HG02840 (cell line): ENCODE results near the gene POLRMT.
"Not testable (repeated sequence)": the region's sequence is repeated elsewhere in the genome, so short reads cannot be mapped to it uniquely, and the experiment has no call there.

Experiments
- ATAC-seq: cut with Tn5 transposase; IDR thresholded peaks from one replicate; pipeline ENCODE4 v1.9.1; 2021; ENCODE audit warnings: mild to moderate bottlenecking, moderate library complexity, moderate number of reproducible peaks; ENCODE audit not compliant: unreplicated experiment, low FRiP score

Gene POLRMT

GRCh38 chr19:597406-598315, 35.7 kb downstream of the POLRMT start:
- ATAC-seq, result no peak

GRCh38 chr19:596263-596655, 37.1 kb downstream of the POLRMT start:
- ATAC-seq, result no peak

- ATAC-seq, result no peak
These were observed 37.7 kb downstream of the POLRMT start for GRCh38 chr19:595326-596262.

GRCh38 chr19:594265-594870, 39.0 kb downstream of the POLRMT start:
- ATAC-seq, result no peak

GRCh38 chr19:593505-593904, 39.8 kb downstream of the POLRMT start:
- ATAC-seq, result no peak

- ATAC-seq, result no peak
These were observed 40.3 kb downstream of the POLRMT start for GRCh38 chr19:593055-593454.

- ATAC-seq, result no peak
These were observed 41.2 kb downstream of the POLRMT start for GRCh38 chr19:592101-592500.

GRCh38 chr19:591099-591958, 42.0 kb downstream of the POLRMT start:
- no peak for ATAC-seq

GRCh38 chr19:590750-591098, 42.6 kb downstream of the POLRMT start:
- ATAC-seq, result no peak

GRCh38 chr19:590396-590745, 43.0 kb downstream of the POLRMT start:
- no peak for ATAC-seq

GRCh38 chr19:589693-590395, 43.5 kb downstream of the POLRMT start, which contains the start of gene HCN2:
HCN2 (plus strand) TSS chr19:589881; CDS start chr19:589946, 65 bp downstream.
- no peak for ATAC-seq

GRCh38 chr19:588741-589692, 44.3 kb downstream of the POLRMT start:
- ATAC-seq, result no peak

- no peak for ATAC-seq
These were observed 45.1 kb downstream of the POLRMT start for GRCh38 chr19:588093-588740.

GRCh38 chr19:585551-586110, 47.7 kb downstream of the POLRMT start:
- ATAC-seq, result no peak

- not testable (repeated sequence) for ATAC-seq
These were observed 48.2 kb downstream of the POLRMT start for GRCh38 chr19:585146-585545.

GRCh38 chr19:584240-585001, 48.9 kb downstream of the POLRMT start:
- ATAC-seq, result no peak

- ATAC-seq, result no peak
These were observed 49.4 kb downstream of the POLRMT start for GRCh38 chr19:583968-584239.
